Jurkat, Clone E6-1 (cell line): Measurements from ENCODE around the gene NRAP.
A peak's percentile ranks its signal among the peaks of the same experiment; 100 is the strongest.

Experiments
- DNase-seq: peaks from one replicate; pipeline ENCODE4 v3.0.0-alpha.2; 2011; ENCODE audit warnings: low read depth, low spot score
- H3K4me3 ChIP-seq: 2 replicates; pipeline ENCODE4 v1.5.1; 2011; ENCODE audit warnings: mild to moderate bottlenecking, low read length, control low read depth, moderate library complexity

NRAP gene

GRCh38 chr10:113617086-113617485, 46.8 kb downstream of the NRAP start:
- DNase-seq: no peak
- no peak overlapping the region for H3K4me3 ChIP-seq

GRCh38 chr10:113616244-113617074, 47.4 kb downstream of the NRAP start:
- no peak overlapping the region for H3K4me3 ChIP-seq
- DNase-seq: no peak

- DNase-seq: no peak
- no peak overlapping the region for H3K4me3 ChIP-seq
Measured at GRCh38 chr10:113613977-113614690, 49.7 kb downstream of the NRAP start.

- H3K4me3 ChIP-seq: no peak overlapping the region
- no peak for DNase-seq
Measured at GRCh38 chr10:113613427-113613826, 50.4 kb downstream of the NRAP start.

- no peak overlapping the region for H3K4me3 ChIP-seq
- DNase-seq: no peak
Measured at GRCh38 chr10:113612154-113612553, 51.7 kb downstream of the NRAP start.

GRCh38 chr10:113610631-113611601, 52.9 kb downstream of the NRAP start:
- no peak overlapping the region for H3K4me3 ChIP-seq
- no peak for DNase-seq

- no peak overlapping the region for H3K4me3 ChIP-seq
- DNase-seq: no peak
Measured at GRCh38 chr10:113609704-113610108, 54.1 kb downstream of the NRAP start.

- DNase-seq: no peak
Measured at GRCh38 chr10:113605268-113605978, 58.4 kb downstream of the NRAP start.

GRCh38 chr10:113604572-113604971, 59.3 kb downstream of the NRAP start:
- no peak overlapping the region for H3K4me3 ChIP-seq
- DNase-seq: no peak

More at GRCh38 chr10:113605268-113605978, 58.4 kb downstream of the NRAP start:
- no peak overlapping the region for H3K4me3 ChIP-seq

GRCh38 chr10:113603057-113603777, 60.6 kb downstream of the NRAP start:
- DNase-seq: no peak
- no peak overlapping the region for H3K4me3 ChIP-seq

GRCh38 chr10:113600569-113600968, 63.3 kb downstream of the NRAP start:
- H3K4me3 ChIP-seq: no peak overlapping the region
- DNase-seq: peak; percentile 8

- no peak for DNase-seq
Measured at GRCh38 chr10:113594652-113595051, 69.2 kb downstream of the NRAP start.

GRCh38 chr10:113592380-113592779, 71.5 kb downstream of the NRAP start:
- no peak overlapping the region for H3K4me3 ChIP-seq

More at GRCh38 chr10:113594652-113595051, 69.2 kb downstream of the NRAP start:
- no peak overlapping the region for H3K4me3 ChIP-seq

GRCh38 chr10:113590581-113590980, 73.3 kb downstream of the NRAP start:
- H3K4me3 ChIP-seq: no peak overlapping the region
- DNase-seq: no peak

More at GRCh38 chr10:113592380-113592779, 71.5 kb downstream of the NRAP start:
- no peak for DNase-seq

- no peak for DNase-seq
- no peak overlapping the region for H3K4me3 ChIP-seq
Measured at GRCh38 chr10:113589201-113589770, 74.6 kb downstream of the NRAP start.

GRCh38 chr10:113585949-113586348, 77.9 kb downstream of the NRAP start:
- no peak overlapping the region for H3K4me3 ChIP-seq
- no peak for DNase-seq

- no peak overlapping the region for H3K4me3 ChIP-seq
- DNase-seq: no peak
Measured at GRCh38 chr10:113583571-113583970, 80.3 kb downstream of the NRAP start.

GRCh38 chr10:113581092-113581491, 82.7 kb downstream of the NRAP start:
- no peak for DNase-seq
- no peak overlapping the region for H3K4me3 ChIP-seq
